ENCODE measurements around the gene MTHFD2L.

Gene MTHFD2L

DNA sequence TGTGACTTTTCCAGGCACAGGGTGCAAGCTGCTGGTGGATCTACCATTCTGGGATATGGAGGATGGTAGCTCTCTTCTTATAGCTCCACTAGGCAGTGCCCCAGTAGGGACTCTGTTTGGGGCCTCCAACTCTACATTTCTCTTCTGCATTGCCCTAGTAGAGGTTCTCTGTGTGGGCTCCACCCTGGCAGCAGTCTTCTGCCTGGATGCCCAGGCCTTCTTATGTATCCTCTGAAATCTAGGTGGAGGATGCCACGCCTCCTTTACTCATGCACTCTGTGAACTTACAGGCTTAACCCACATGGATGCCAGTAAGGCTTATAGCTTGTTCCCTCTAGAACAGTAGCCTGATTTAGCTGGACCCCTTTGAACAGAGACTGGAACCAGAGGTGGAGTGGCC is 186.1 kb downstream of the MTHFD2L start:
- no peak for DNase-seq
